LNCAP (cell line): Measurements from ENCODE around the gene SUMO3.

Experiments used
- TF ChIP-seq, protein P1 (sequence below): fragments of 450-650 bp; IDR thresholded peaks from 2 replicates; pipeline ENCODE4 v1.5.1; 2017; ENCODE audit warnings: mild to moderate bottlenecking

SUMO3 gene

DNA sequence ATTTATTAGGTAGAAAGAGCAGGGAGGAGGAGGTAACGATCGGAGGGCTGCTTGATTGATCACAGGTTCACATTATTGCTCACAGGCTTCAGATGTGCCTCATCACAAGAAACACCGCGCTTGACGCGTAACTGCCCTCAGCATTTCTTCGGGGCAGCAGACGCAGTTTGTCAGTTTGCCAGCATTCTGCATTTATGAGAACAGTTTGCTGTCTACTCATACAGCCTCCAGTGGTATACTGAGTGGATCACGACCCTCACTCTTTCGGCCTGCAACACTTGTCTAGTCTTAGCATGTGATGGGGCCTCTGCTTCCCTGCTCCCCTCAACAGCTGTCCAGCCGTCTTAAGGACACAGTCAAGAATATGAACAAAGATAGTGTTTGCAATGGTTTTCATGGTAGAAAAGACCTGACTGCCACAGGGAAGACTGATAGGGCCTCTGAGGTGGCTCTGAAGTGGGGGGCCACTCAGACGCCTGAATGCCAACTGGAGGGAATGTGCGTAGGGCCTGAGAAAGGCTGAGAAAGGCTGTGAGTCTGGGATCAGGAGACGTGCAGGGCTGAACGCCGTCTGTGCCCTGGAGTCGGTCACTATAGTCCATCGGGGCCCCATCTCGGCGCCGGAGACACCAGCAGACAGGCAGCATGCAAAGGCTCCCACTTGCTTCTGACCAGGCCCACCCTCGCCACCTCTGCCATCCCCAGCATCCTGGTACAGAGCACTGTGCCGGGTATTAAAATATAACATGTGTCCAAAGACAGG, 61.3 kb downstream of the SUMO3 start:
- TF ChIP-seq, protein P1, sequence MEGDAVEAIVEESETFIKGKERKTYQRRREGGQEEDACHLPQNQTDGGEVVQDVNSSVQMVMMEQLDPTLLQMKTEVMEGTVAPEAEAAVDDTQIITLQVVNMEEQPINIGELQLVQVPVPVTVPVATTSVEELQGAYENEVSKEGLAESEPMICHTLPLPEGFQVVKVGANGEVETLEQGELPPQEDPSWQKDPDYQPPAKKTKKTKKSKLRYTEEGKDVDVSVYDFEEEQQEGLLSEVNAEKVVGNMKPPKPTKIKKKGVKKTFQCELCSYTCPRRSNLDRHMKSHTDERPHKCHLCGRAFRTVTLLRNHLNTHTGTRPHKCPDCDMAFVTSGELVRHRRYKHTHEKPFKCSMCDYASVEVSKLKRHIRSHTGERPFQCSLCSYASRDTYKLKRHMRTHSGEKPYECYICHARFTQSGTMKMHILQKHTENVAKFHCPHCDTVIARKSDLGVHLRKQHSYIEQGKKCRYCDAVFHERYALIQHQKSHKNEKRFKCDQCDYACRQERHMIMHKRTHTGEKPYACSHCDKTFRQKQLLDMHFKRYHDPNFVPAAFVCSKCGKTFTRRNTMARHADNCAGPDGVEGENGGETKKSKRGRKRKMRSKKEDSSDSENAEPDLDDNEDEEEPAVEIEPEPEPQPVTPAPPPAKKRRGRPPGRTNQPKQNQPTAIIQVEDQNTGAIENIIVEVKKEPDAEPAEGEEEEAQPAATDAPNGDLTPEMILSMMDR, result no peak
